ENCODE measurements around the gene UBE2S.
"Not testable (repeated sequence)": the region's sequence is repeated elsewhere in the genome, so short reads cannot be mapped to it uniquely, and the experiment has no call there.

The UBE2S gene

GRCh38 chr19:55406091-55406825, 1.3 kb downstream of the UBE2S start:
- no peak for DNase-seq (ENCODE audit: low read depth)

GRCh38 chr19:55405638-55406037, 1.9 kb downstream of the UBE2S start:
- DNase-seq (ENCODE audit: low read depth): no peak

GRCh38 chr19:55402509-55402908, 5.1 kb downstream of the UBE2S start:
- no peak for DNase-seq (ENCODE audit: low read depth)

DNA sequence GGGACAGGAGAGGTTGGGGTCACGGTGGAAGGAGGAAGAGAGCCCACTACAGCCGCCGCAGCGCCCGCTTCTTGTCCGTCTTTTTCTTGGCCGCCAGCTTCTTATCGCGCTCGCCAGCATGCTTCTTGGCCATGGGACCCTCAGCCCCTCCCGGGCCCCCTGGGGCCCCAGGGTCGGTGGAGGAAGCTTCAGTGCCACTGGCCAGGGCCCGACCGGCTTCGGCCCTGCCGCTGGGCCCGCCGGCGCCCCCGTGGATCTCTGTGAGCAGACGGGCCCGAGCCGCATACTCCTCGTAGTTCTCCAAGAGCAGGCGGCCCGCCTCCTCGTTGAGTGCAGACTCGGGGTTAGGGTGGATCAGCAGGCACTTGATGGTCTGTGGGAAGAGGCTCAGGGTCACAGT, 6.2 kb downstream of the UBE2S start:
- not testable (repeated sequence) for DNase-seq (ENCODE audit: low read depth)

DNA sequence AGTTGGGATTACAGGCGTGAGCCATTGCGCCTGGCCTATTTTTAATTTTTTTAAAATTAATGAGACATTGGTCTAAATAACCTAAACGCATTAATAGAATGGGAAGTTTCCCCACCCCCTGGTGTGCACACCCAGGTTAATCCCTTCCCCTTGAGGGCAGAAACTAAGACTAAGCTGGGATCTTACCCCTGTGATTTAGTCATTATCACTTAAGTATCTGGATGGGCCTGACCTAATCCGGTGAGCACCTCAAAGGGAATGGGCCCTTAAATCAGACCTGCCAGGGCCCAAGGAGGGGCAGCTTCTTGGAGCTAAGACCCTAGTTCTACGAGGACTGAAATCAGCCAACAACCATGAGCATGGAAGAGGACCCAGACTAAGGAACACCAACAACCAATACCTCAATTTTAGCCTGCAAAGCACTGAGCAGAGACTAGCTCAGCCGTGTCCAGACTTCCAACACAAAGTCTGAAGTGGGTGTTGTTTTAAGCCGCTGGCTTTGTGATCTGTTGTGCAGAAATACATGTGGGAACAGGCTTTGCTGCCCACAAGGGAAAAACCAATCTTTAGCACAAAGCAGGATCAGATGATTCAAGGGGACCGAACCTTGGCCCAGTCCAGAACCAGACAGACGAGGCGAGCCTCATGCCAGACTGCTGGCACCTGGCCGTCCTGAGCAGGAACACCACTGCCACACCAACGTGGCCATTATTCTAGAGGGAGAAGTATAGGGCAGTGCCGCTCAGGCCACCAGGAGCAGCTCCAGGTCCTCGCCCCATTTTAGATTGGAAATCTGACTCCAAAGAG, 7.1 kb downstream of the UBE2S start:
- no peak for DNase-seq (ENCODE audit: low read depth)

DNA sequence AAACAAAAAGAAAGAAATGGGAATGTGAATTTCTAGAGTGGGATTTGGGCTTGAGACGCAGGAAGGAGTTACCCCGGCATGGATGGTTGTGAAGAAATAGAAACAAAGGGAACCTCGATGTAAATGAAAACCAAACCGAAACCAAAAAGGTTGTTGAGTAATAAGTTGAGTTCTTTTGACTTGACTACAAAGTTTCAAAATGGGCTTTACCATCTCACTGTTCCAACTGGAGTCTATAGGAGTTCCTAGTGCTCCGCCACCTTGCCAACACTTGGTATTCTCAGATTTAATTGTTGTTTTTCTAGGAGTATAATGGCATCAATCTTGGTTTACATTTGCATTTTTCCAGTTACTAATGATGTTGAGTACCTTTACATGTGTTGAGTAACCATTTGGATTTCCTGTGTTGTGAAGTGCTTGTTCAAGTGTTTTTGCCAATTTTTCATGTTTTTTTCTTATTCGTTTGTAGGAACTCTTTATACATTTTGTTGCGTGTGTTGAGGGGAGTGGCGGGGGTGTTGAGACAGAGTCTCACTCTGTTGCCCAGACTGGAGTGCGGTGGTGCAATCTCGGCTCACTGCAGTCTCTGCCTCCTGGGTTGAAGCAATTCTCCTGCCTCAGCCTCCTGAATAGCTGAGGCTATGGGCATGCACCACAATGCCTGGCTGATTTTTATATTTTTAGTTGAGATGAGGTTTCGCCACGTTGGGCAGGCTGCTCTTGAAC, 9.2 kb downstream of the UBE2S start:
- DNase-seq (ENCODE audit: low read depth): no peak

GRCh38 chr19:55392820-55393761, 14.5 kb downstream of the UBE2S start:
- no peak for DNase-seq (ENCODE audit: low read depth)

DNA sequence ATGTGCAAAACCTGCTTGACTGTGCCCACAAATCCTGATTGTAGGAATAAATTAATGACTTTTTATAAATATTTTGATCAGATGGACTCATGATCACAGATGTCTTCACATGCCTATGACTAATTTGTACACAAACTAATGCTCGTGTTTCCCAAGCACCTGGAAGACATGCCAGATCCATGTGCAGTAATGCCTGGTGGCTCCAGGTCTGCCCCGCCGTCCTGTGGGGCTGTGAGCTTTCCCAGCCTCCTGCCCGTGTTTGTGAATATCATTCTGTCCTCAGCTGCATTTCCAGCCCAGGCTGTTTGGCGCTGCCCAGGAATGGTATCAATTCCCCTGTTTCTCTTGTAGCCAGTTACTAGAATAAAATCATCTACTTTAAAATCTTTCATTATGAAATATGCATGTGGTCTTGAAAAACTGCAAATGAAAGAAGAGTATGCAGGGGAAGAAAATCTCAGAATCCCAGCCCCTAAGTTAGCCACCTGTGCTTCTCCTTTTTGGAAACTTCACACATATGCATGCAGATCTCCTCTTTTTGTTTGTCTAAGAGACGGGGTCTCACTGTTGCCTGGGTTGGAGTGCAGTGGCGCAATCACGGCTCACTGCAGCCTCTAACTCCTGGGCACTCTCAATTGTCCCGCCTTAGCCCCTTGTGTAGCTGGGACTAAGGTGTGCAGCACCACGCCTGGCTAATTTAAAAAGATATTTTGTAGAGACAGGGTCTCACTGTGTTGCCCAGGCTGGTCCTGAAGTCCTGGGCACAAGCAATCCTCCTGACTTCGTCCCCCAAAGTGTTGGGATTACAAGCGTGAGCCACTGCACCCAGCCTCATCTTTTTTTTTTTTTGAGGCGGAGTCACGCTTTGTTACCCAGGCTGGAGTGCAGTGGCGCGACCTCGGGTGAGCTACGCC, 15.6 kb downstream of the UBE2S start:
- no peak for DNase-seq (ENCODE audit: low read depth)

GRCh38 chr19:55391191-55391670, 16.4 kb downstream of the UBE2S start:
- DNase-seq (ENCODE audit: low read depth): no peak

- DNase-seq (ENCODE audit: low read depth): no peak
Measured at GRCh38 chr19:55390461-55390880, 17.1 kb downstream of the UBE2S start.

- no peak for DNase-seq (ENCODE audit: low read depth)
Measured at GRCh38 chr19:55389386-55390317, 17.9 kb downstream of the UBE2S start.

- no peak for DNase-seq (ENCODE audit: low read depth)
Measured at GRCh38 chr19:55387736-55388497, 19.7 kb downstream of the UBE2S start.

- DNase-seq (ENCODE audit: low read depth): no peak
Measured at GRCh38 chr19:55386493-55386971, 21.1 kb downstream of the UBE2S start.

GRCh38 chr19:55385724-55386492, 21.7 kb downstream of the UBE2S start, which contains the start of gene RPL28:
TSS of gene RPL28 (plus strand) at chr19:55385932. CDS start at chr19:55386358, 426 bp downstream.
- DNase-seq (ENCODE audit: low read depth): no peak

GRCh38 chr19:55384920-55385723, 22.5 kb downstream of the UBE2S start:
- DNase-seq (ENCODE audit: low read depth): peak; percentile 99

DNA sequence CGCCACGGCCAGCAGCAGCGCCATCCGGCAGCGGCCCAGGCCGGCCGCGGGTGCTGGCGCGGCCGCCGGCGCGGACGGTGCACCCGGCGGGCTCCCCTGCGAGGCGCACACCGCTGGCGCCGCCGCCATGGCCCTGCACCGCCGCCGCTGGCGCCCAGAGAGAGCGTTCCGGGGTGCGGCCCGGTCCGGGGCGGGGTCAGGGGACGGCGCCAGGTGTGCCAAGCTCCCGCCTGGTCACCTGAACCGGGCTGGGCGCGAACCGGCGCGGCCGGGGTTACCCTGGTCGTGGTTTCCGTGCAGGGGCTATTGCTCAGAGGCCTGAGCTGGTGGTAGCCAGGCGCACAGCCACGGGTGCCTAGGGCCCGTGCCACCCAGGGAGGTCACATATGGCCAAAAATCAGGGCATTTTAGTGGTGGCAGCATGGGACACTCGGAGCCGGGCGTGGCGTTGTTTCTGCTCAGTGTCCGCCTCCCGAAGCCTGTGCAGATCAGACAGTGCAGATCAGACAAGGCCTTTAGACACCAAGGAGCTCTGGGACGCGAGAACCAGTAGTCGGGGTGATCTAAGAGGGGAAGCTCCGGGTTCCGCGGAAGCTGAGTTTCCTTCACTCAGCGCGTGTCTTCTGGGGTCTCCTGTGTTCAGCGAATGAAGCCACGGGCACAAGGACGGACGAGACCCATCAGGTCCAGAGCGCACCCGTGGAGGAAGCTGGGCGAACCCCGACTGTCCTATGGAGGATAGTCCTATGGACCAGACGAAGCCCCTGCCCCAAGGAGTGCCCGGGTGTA, 23.3 kb downstream of the UBE2S start, which contains the start of gene TMEM238:
Gene TMEM238, minus strand, starts transcription at position 162 of the 789 bp plus-strand sequence. Its CDS starts 33 bp downstream, at position 129.
- no peak for DNase-seq (ENCODE audit: low read depth)

Measured in HS-27A (cell line).